KOPT-K1 (cell line): ENCODE results near the gene CDK19.
"Not testable (repeated sequence)": the region's sequence is repeated elsewhere in the genome, so short reads cannot be mapped to it uniquely, and the experiment has no call there.

Source experiments
- H3K27ac ChIP-seq: fragments of 200-600 bp; sonication (generic); 2 replicates; pipeline ENCODE4 v1.5.1; 2016; ENCODE audit warnings: antibody characterized with exemption, mild to moderate bottlenecking, low read depth, low read length; ENCODE audit not compliant: poor library complexity, severe bottlenecking
- H3K36me3 ChIP-seq: fragments of 200-600 bp; sonication (generic); 2 replicates; pipeline ENCODE4 v1.5.1; 2017; ENCODE audit warnings: antibody characterized with exemption, mild to moderate bottlenecking, low read length, moderate library complexity; ENCODE audit not compliant: insufficient read depth
- H3K9me3 ChIP-seq: fragments of 200-600 bp; sonication (generic); 2 replicates; pipeline ENCODE4 v1.5.1; 2017; ENCODE audit warnings: antibody characterized with exemption, low read length, mild to moderate bottlenecking; ENCODE audit not compliant: insufficient read depth, poor library complexity, severe bottlenecking

The CDK19 gene

DNA sequence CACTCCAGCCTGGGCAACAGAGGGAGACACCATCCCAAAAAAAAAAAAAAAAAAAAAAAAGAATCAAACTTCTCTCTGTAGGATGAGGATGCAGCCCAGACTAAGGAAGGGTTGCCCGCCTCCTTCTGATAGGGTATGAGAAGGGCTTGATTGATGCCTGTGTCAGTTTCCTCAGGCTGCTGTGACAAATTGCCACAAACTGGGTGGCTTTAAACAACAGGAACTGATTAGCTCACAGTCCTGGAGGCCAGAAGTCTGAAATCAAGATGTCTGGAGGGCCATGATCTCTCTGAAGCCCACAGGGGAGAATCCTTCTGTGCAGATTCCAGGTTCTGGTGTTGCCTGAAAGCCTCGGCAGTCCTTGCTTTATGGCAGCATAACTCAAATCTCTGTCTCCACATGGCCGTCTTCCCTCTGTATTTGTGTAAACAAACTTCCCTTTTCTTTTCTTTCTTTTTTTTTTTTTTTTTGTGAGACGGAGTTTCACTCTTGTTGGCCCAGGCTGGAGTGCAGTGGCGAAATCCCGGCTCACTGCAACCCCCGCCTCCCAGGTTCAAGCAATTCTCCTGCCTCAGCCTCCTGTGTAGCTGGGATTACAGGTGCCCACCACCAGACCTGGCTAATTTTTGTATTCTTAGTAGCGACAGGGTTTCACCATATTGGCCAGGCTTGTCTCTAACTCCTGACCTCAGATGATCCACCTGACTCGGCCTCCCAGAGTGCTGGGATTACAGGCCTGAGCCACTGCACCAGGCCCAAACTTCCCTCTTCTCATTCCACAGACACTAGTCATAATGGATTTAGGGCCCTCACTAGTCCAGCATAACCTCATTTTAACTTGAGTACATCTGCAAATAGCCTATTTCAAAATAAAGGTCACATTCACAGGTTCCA, 11.2 kb upstream of the CDK19 start:
- Histone ChIP-seq H3K9me3 (no peaks in the 10 kb centered on the region), H3K36me3 (no peaks in the 10 kb centered on the region), H3K27ac (no peak overlapping the region)

GRCh38 chr6:110823146-110823545, 7.9 kb upstream of the CDK19 start:
- Histone ChIP-seq H3K27ac (no peak overlapping the region), H3K9me3 (no peaks in the 10 kb centered on the region), H3K36me3 (no peaks in the 10 kb centered on the region)

DNA sequence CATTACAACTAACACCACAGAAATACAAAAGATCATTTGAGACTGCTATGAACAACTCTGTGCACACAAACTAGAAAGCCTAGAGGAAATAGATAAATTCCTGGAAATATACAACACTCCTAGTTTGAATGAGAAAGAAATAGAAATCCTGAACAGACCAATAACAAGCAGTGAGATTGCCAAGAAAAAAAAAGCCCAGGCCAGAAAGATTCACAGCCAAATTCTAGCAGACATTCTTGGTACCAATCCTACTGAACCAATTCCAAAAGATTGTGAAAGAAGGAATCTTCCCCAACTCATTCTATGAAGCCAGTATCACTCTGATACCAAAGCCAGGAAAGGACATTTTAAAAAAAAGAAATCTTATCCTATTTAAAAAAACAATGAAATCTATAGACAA, 7.0 kb upstream of the CDK19 start:
- H3K36me3 ChIP-seq, result no peaks in the 10 kb centered on the region
- H3K27ac ChIP-seq, result no peak overlapping the region
- H3K9me3 ChIP-seq, result no peaks in the 10 kb centered on the region

DNA sequence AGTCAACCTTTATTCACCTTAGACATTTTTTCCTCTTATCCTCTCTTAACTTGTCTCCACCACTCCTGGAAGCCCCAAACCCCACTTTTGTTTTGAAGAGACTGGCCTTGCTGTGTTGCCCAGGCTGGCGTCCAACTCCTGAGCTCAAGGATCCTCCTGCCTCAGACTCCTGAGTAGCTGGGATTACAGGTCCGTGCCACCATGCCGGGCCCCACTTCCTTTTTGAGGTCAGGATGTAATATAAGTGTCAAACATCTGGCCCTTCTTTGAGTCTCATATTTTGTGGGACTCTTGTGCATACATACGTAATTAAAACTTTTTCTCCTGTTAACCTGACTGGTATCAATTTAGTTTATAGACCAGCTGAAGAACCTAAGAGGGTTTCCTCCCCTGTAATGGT, 1.4 kb upstream of the CDK19 start:
- H3K9me3 ChIP-seq, result no peaks in the 10 kb centered on the region
- peak overlapping the region; percentile 84 for H3K27ac ChIP-seq
- peaks cover under 1% of the 10 kb centered on the region; the same call in 1 of the 2 replicates for H3K36me3 ChIP-seq

GRCh38 chr6:110815015-110815410, 256 bp downstream of the CDK19 start:
- Histone ChIP-seq H3K36me3 (peaks cover 15% of the 10 kb centered on the region), H3K27ac (peak overlapping the region; percentile 84), H3K9me3 (peaks cover 3% of the 10 kb centered on the region)

DNA sequence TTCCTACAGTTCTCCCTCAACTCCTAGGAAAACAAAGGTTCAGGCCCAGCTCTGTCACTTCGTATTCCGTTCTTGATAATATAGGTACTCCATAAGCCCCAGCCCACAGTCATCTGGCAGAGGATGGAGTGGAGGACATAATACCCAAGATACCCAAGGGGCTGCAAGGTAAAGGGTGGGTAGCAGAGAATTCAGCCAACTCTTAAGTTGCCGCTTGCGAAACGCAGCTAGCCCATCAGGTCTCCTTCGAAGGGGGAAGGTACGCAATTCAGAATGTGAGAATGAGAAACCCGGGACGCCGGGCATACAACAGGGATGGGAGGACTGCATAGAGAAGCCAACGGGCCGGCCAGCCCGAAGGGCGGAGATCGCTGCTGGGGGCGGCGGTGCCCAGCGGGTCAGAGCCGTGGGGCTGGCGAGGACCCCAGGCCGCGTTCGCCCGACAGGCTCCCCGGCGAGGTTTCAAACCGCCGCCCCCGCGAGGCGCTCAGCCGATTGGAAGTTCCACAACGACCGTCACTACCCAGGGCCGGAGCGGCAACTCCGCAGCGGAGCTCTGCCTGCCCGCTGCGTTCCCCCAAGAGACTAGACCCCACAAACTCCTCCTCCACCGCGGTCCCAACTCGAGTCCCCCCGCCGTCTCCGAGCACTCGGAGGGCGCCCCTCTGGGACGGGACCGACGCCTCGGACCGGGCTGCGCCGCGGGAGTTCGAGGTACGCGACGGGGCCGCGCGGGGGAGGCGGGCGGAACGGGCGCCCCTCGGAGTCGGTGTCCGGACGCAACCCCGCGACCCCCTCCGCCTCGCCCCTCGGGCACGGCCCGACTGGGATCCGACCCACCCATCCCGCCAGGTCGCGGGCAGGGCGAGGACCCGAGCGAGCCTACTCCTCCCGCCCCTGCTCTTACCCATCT, 911 bp downstream of the CDK19 start:
- peak overlapping the region; percentile 84 for H3K27ac ChIP-seq
- peaks cover 16% of the 10 kb centered on the region for H3K36me3 ChIP-seq
- H3K9me3 ChIP-seq, result peaks cover 10% of the 10 kb centered on the region

DNA sequence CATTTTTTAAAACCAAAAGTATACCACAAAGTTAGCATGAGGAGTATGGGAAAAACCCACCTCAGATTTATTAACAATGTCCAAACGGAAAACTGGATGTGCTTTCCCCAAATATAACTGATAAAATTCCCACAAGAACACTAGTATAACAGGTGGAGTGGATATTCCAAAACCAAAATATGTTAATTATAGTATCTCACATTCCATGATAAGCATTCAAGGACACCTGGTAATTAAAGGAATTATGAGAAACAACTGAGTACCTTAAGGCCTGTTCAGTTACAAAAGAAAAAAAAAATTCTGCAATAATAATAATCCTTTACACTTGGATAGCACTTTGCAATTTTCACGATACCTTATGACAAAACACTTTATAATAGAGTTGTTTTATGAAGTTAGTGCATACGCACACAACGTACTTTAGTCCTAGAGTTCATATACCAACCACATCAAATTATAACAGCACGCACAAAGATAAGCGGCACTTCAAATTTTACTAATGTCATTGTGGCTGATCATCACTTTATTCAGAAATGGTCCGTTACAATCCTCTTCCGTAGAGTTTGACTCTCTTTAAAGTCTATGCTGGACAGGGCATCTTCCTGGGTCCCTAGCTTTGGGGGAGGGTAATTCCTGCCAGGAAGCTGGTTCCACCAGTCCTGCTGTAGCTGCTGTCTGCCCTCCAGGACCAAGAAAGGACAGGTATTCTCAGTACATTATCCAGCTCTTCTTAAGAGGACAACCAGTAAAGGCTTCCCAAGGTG, 1.7 kb downstream of the CDK19 start:
- Histone ChIP-seq H3K27ac (peak overlapping the region; percentile 84), H3K36me3 (peaks cover 16% of the 10 kb centered on the region), H3K9me3 (peaks cover 12% of the 10 kb centered on the region)

DNA sequence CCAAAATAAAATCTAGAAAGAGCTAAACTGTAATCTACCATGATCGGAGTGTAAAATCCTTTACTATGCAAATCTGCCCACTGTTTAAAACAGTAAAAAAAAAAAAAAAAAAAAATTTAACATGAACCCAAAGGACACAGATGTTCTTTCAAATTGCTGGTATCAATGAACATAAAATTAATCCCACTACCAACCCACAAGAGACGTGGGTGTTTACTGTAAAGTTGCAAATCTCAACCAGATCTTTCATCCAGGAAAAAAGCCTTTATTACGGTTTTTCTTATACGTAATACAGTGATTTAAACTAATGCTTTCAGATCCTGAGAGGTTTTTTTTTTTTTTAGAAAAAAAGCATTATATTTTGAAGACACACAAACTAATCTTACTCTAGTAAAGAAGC, 2.5 kb downstream of the CDK19 start:
- Histone ChIP-seq H3K36me3 (peaks cover 16% of the 10 kb centered on the region), H3K9me3 (peaks cover 12% of the 10 kb centered on the region), H3K27ac (no peak overlapping the region)

GRCh38 chr6:110810896-110811586, 4.2 kb downstream of the CDK19 start:
- H3K27ac ChIP-seq, result no peak overlapping the region

DNA sequence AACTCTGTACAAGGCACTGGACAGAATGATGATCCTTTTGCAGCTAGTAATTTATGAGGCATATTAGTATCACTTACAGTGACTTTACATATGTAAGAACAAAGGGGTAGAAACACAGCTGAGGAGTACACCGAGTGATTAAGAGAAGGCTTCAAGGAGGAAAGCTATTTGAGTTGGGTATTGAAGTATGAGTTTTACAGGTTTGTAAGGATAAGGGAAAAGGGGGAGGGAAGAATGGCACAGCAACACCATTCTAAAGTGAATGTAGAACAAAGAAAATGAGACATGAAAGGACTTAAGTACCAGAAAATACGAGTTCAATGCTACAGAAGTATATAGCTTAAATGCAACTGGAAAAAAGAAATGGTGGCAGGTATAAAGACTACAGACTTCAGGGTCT, 5.5 kb downstream of the CDK19 start:
- Histone ChIP-seq H3K27ac (no peak overlapping the region), H3K36me3 (peaks cover 16% of the 10 kb centered on the region), H3K9me3 (peaks cover 12% of the 10 kb centered on the region)

More at GRCh38 chr6:110810896-110811586, 4.2 kb downstream of the CDK19 start:
- Histone ChIP-seq H3K9me3 (peaks cover 12% of the 10 kb centered on the region), H3K36me3 (peaks cover 16% of the 10 kb centered on the region)

- not testable (repeated sequence) for H3K36me3 ChIP-seq, H3K27ac ChIP-seq
- H3K9me3 ChIP-seq, result peaks cover 19% of the 10 kb centered on the region
Measured at GRCh38 chr6:110802175-110802574, 13.1 kb downstream of the CDK19 start.

- peaks cover 19% of the 10 kb centered on the region for H3K9me3 ChIP-seq
Measured at GRCh38 chr6:110800839-110801196, 14.5 kb downstream of the CDK19 start.

GRCh38 chr6:110800196-110800838, 15.0 kb downstream of the CDK19 start:
- Histone ChIP-seq H3K27ac (no peak overlapping the region), H3K36me3 (no peaks in the 10 kb centered on the region), H3K9me3 (peaks cover 19% of the 10 kb centered on the region)

More at GRCh38 chr6:110800839-110801196, 14.5 kb downstream of the CDK19 start:
- no peak overlapping the region for H3K27ac ChIP-seq
- no peaks in the 10 kb centered on the region for H3K36me3 ChIP-seq

DNA sequence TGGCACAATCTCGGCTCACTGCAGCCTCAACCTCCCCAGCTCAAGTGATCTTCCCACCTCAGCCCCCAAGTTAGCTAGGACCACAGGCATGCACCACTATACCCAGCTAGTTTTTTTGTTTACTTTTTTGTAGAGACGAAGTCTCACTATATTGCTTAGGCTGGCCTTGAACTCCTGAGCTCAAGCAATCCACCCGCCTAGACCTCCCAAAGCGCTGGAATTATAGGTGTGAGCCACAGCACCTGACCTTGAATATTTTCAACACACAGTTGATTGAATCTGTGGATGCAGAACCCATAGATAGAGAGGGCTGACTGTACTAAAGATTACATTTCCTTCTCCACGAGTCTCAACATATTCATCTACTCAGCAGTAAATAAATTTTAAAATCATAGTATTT, 15.6 kb downstream of the CDK19 start:
- H3K36me3 ChIP-seq, result no peaks in the 10 kb centered on the region
- no peak overlapping the region for H3K27ac ChIP-seq
- H3K9me3 ChIP-seq, result peaks cover 19% of the 10 kb centered on the region
